Heart left ventricle (tissue), 13 donors: ENCODE data around the gene B4GALT1.

Experiments used
- POLR2A ChIP-seq, 2 donors: fragments of 450-650 bp; IDR thresholded peaks; one replicate each; pipeline ENCODE4 v1.6.1; 2017; ENCODE audit warnings: antibody characterized with exemption in 2 of 2, mild to moderate bottlenecking in 2 of 2, moderate library complexity in 2 of 2
- TF ChIP-seq, protein P1 (sequence below), 12 donors: fragments of 200-600 bp; sonication (generic) in 4 of 12; IDR thresholded peaks; one replicate each; pipeline versions ENCODE4 v1.5.0 to v1.8.0; 2018 to 2022; ENCODE audit warnings: antibody characterized with exemption in 12 of 12, mild to moderate bottlenecking in 5 of 12
- donor health status: ischemic (EF 13 %, LVEDD 7.1; RV severe dilation, severe dysfunction).
- donor health status: DM: no; HTN: yes; CAD: no.
- donor health status: DM: no; HTN: no; CAD: no.
- donor health status: ischemic (EF 25% LVEDD 6.9; RV normal size, moderate dysfunction).
- donor health status: ischemic (EF 25% LVEDD 5.7; RV mildly dilated, moderate dysfunction).
- donor health status: ischemic (EF 35%, LVEDD 5.7; RV mildly dilated, moderate dysfunction).
- donor health status: nonischemic (EF 11% LVEDD 7.7; RV severe dilation, severe dysfunction).
- donor health status: DM: yes; HTN: yes; CAD: no.
- donor health status: PGD.
- donor health status: ischemic (EF 29% LVEDD 5.4; RV normal size, mild dysfunction).
- donor health status: nonischemic (EF 23%, LVEDD 6.1; RV moderate dilation, normal function).

DNA sequence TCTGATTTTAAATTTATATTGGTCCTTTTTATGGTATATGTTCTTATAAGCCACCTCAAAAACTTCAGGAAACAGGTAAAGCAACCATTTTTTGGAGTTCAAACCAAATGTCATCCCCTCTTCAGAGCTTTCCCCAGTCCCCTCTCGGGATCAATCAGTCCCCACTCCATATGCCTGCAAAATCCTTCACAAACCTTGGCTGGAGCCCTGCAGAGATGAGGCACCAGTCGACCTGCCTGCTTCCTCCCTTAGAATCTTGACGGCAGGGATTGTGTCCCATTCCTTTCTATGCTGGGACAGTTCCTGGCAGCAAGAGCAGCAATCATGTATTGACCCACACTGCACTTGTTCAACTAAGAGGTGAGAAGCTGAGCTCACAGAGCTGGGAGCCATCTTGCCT, 22.6 kb downstream of the B4GALT1 start:
- TF ChIP-seq, protein P1, sequence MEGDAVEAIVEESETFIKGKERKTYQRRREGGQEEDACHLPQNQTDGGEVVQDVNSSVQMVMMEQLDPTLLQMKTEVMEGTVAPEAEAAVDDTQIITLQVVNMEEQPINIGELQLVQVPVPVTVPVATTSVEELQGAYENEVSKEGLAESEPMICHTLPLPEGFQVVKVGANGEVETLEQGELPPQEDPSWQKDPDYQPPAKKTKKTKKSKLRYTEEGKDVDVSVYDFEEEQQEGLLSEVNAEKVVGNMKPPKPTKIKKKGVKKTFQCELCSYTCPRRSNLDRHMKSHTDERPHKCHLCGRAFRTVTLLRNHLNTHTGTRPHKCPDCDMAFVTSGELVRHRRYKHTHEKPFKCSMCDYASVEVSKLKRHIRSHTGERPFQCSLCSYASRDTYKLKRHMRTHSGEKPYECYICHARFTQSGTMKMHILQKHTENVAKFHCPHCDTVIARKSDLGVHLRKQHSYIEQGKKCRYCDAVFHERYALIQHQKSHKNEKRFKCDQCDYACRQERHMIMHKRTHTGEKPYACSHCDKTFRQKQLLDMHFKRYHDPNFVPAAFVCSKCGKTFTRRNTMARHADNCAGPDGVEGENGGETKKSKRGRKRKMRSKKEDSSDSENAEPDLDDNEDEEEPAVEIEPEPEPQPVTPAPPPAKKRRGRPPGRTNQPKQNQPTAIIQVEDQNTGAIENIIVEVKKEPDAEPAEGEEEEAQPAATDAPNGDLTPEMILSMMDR (IDR thresholded peaks at IDR 0.05), result no peak
- TF ChIP-seq POLR2A (IDR thresholded peaks at IDR 0.05), result no peak
